UCSD-AML1 (cell line): ENCODE data around the gene SLC9A9.
"Not testable (repeated sequence)": the region's sequence is repeated elsewhere in the genome, so short reads cannot be mapped to it uniquely, and the experiment has no call there.

Experiments
- DNase-seq: peaks from one replicate; lab custom pipeline; 2025; ENCODE audit not compliant: unreplicated experiment; lab: John Stamatoyannopoulos, UW

The SLC9A9 gene

GRCh38 chr3:143301031-143301901 lies 547.0 kb downstream of the SLC9A9 start:
- no peak for DNase-seq

GRCh38 chr3:143298886-143299535 lies 549.3 kb downstream of the SLC9A9 start:
- no peak for DNase-seq

GRCh38 chr3:143298380-143298779 lies 549.9 kb downstream of the SLC9A9 start:
- DNase-seq: no peak

GRCh38 chr3:143295201-143296080 lies 552.8 kb downstream of the SLC9A9 start:
- no peak for DNase-seq

- DNase-seq: no peak
These were observed 554.1 kb downstream of the SLC9A9 start for GRCh38 chr3:143294188-143294587.

GRCh38 chr3:143291836-143292447 lies 556.3 kb downstream of the SLC9A9 start:
- DNase-seq: no peak

- no peak for DNase-seq
These were observed 559.3 kb downstream of the SLC9A9 start for GRCh38 chr3:143288944-143289343.

GRCh38 chr3:143287403-143287802 lies 560.9 kb downstream of the SLC9A9 start:
- no peak for DNase-seq

GRCh38 chr3:143286392-143287010 lies 561.8 kb downstream of the SLC9A9 start:
- no peak for DNase-seq

- no peak for DNase-seq
These were observed 564.7 kb downstream of the SLC9A9 start for GRCh38 chr3:143283432-143284128.

- no peak for DNase-seq
These were observed 567.3 kb downstream of the SLC9A9 start for GRCh38 chr3:143280984-143281383.

- not testable (repeated sequence) for DNase-seq
These were observed 568.7 kb downstream of the SLC9A9 start for GRCh38 chr3:143279567-143279966.

- DNase-seq: no peak
These were observed 569.5 kb downstream of the SLC9A9 start for GRCh38 chr3:143278721-143279120.

GRCh38 chr3:143277531-143277930 lies 570.7 kb downstream of the SLC9A9 start:
- DNase-seq: no peak

- no peak for DNase-seq
These were observed 571.7 kb downstream of the SLC9A9 start for GRCh38 chr3:143276592-143276991.

GRCh38 chr3:143273975-143274690 lies 574.1 kb downstream of the SLC9A9 start:
- DNase-seq: no peak

- no peak for DNase-seq
These were observed 577.1 kb downstream of the SLC9A9 start for GRCh38 chr3:143271136-143271535.

GRCh38 chr3:143269741-143270140 lies 578.5 kb downstream of the SLC9A9 start:
- no peak for DNase-seq

GRCh38 chr3:143267989-143268388 lies 580.3 kb downstream of the SLC9A9 start:
- no peak for DNase-seq
